Measurements from ENCODE around the gene ZNF669.

ZNF669 gene

DNA sequence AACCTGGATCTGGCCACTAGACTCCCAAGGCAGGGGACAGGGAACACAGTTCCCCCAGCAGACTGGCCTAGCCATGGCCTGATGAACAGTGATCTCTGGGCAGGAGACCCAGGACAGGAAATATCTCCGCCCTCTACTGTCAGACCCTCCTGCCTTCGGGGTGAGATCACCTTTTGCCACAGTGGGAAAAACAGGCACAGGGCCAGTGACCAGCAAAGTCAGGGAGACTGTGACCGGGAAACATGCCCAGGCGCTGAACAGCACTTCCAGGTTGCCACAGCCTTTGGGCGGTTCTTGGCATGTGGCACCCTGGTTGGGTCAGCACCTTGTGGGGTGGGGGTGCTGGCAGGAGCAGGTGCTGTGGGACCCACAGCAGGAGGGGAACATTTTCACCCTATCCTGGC is 8.9 kb upstream of the ZNF669 start:
- Histone ChIP-seq H3K27ac (no peak overlapping the region), H3K9me3 (ENCODE audit: low read depth, low read length) (no peaks in the 10 kb centered on the region), H3K9ac (ENCODE audit: insufficient read length) (no peak overlapping the region), H3K36me3 (ENCODE audit: insufficient read depth, low read length) (no peaks in the 10 kb centered on the region), H3K4me3 (no peak overlapping the region)
- no peak for TF ChIP-seq FOXP2 (optimal IDR thresholded peaks at IDR 0.05; ENCODE audit: control extremely low read depth, extremely low read length, insufficient read depth)
- DNase-seq (ENCODE audit: low read depth, low spot score) = no peak

GRCh38 chr1:247112479-247112781 is 8.3 kb upstream of the ZNF669 start:
- Histone ChIP-seq H3K9ac (ENCODE audit: insufficient read length) (no peak overlapping the region), H3K27ac (no peak overlapping the region), H3K4me3 (no peak overlapping the region)

DNA sequence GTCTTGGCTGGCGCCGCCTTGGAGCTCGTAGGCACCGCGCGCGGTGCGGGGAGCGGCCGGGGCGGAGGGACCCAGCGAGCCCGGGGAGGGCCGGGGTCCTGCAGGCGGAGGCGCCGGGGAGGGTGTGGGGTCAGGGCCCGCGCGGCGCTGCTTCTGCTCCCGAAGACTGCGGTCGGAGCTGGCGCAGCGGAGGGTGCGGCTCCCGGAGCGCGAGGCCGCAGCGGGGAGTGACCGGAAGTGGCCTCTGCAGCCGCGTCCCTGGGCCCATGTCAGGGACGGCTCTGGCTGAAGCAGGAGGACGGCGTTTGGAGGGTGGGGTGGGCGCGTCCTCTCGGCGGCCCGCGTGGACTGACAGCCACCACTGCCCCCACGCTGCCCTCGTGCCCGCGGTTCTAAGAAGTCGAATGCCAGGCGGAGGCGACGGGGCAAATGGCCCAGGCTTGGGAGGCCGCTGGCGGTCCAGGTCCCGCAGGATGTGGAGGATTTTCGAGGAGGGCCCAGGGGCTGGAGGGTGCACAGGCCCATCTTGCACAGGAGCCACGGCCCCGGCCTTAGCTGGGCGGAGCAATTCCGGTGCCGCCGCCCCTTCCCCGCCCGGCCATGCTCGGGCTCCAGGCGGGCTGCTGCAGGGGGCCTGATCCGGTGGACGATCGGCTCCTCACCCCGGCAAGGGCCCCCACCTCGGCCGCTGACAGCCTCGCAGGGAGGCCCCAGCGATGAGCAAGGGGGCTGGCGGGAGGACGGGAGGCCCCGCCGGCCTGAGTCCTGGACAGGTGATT is 7.7 kb upstream of the ZNF669 start:
- Histone ChIP-seq H3K4me3 (peak overlapping the region; percentile 58), H3K36me3 (ENCODE audit: insufficient read depth, low read length) (no peaks in the 10 kb centered on the region), H3K27ac (no peak overlapping the region), H3K9ac (ENCODE audit: insufficient read length) (no peak overlapping the region), H3K9me3 (ENCODE audit: low read depth, low read length) (no peaks in the 10 kb centered on the region)
- no peak for TF ChIP-seq POLR2AphosphoS5 (IDR thresholded peaks at IDR 0.05; ENCODE audit: borderline replicate concordance, low read depth, low read length)
- TF ChIP-seq FOXP2 (optimal IDR thresholded peaks at IDR 0.05; ENCODE audit: control extremely low read depth, extremely low read length, insufficient read depth) = no peak
- TF ChIP-seq EZH2 (IDR thresholded peaks at IDR 0.05) = no peak
- DNase-seq (ENCODE audit: low read depth, low spot score) = no peak

More at GRCh38 chr1:247112479-247112781, 8.3 kb upstream of the ZNF669 start:
- Histone ChIP-seq H3K36me3 (ENCODE audit: insufficient read depth, low read length) (no peaks in the 10 kb centered on the region), H3K9me3 (ENCODE audit: low read depth, low read length) (no peaks in the 10 kb centered on the region)
- TF ChIP-seq FOXP2 (optimal IDR thresholded peaks at IDR 0.05; ENCODE audit: control extremely low read depth, extremely low read length, insufficient read depth) (no peak), POLR2AphosphoS5 (IDR thresholded peaks at IDR 0.05; ENCODE audit: borderline replicate concordance, low read depth, low read length) (no peak), EZH2 (IDR thresholded peaks at IDR 0.05) (no peak)
- no peak for DNase-seq (ENCODE audit: low read depth, low spot score)

DNA sequence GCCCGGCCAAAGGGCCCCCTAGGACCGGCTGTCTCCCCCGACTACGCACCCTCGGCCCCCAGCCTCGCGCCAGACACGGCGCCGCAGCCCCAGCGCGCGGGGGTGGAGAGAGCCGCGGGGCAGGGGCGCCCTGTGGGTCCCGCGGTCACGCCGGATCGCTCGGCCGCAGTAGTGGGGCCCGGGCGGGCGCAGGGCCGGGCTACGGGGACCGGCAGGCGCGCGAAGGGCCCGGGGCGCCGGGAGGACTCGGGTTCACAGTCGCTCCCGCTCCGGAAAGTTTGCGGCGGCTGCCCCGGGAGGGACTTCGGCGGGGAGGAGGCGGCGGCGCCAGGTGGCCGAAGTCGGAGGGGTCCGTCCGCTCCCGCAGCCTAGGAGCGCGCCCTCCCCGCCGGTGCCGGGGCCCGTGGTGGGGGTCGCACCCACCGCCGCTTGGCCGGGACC is 7.1 kb upstream of the ZNF669 start:
- Histone ChIP-seq H3K9ac (ENCODE audit: insufficient read length) (no peak overlapping the region), H3K36me3 (ENCODE audit: insufficient read depth, low read length) (no peaks in the 10 kb centered on the region), H3K4me3 (peak overlapping the region; percentile 58), H3K9me3 (ENCODE audit: low read depth, low read length) (no peaks in the 10 kb centered on the region), H3K27ac (no peak overlapping the region)
- TF ChIP-seq FOXP2 (optimal IDR thresholded peaks at IDR 0.05; ENCODE audit: control extremely low read depth, extremely low read length, insufficient read depth) (no peak), EZH2 (IDR thresholded peaks at IDR 0.05) (no peak), POLR2AphosphoS5 (IDR thresholded peaks at IDR 0.05; ENCODE audit: borderline replicate concordance, low read depth, low read length) (no peak)
- DNase-seq (ENCODE audit: low read depth, low spot score) = no peak

GRCh38 chr1:247110627-247111258 is 6.6 kb upstream of the ZNF669 start:
- H3K27ac ChIP-seq = no peak overlapping the region
- no peak for DNase-seq (ENCODE audit: low read depth, low spot score)
- H3K36me3 ChIP-seq (ENCODE audit: insufficient read depth, low read length) = no peaks in the 10 kb centered on the region
- H3K9me3 ChIP-seq (ENCODE audit: low read depth, low read length) = no peaks in the 10 kb centered on the region
- peak overlapping the region; percentile 58; the same call in 1 of the 2 replicates for H3K4me3 ChIP-seq
- H3K9ac ChIP-seq (ENCODE audit: insufficient read length) = no peak overlapping the region
- TF ChIP-seq EZH2 (IDR thresholded peaks at IDR 0.05) = no peak

- no peak for TF ChIP-seq FOXP2 (optimal IDR thresholded peaks at IDR 0.05; ENCODE audit: control extremely low read depth, extremely low read length, insufficient read depth)
- TF ChIP-seq EZH2 (IDR thresholded peaks at IDR 0.05) = no peak
- no peak for TF ChIP-seq POLR2AphosphoS5 (IDR thresholded peaks at IDR 0.05; ENCODE audit: borderline replicate concordance, low read depth, low read length)
- H3K9me3 ChIP-seq (ENCODE audit: low read depth, low read length) = peaks cover 3% of the 10 kb centered on the region; the same call in 1 of the 2 replicates
- no peak overlapping the region for H3K9ac ChIP-seq (ENCODE audit: insufficient read length)
These were observed 3.5 kb upstream of the ZNF669 start for GRCh38 chr1:247107694-247108093.

GRCh38 chr1:247105966-247106365 is 1.8 kb upstream of the ZNF669 start:
- peaks cover 16% of the 10 kb centered on the region for H3K9me3 ChIP-seq (ENCODE audit: low read depth, low read length)
- TF ChIP-seq FOXP2 (optimal IDR thresholded peaks at IDR 0.05; ENCODE audit: control extremely low read depth, extremely low read length, insufficient read depth) = no peak
- TF ChIP-seq EZH2 (IDR thresholded peaks at IDR 0.05) = no peak
- TF ChIP-seq POLR2AphosphoS5 (IDR thresholded peaks at IDR 0.05; ENCODE audit: borderline replicate concordance, low read depth, low read length) = no peak
- H3K36me3 ChIP-seq (ENCODE audit: insufficient read depth, low read length) = peaks cover 21% of the 10 kb centered on the region

More at GRCh38 chr1:247107694-247108093, 3.5 kb upstream of the ZNF669 start:
- H3K36me3 ChIP-seq (ENCODE audit: insufficient read depth, low read length) = peaks cover 5% of the 10 kb centered on the region; the same call in 1 of the 2 replicates
- H3K4me3 ChIP-seq = no peak overlapping the region
- H3K27ac ChIP-seq = no peak overlapping the region
- DNase-seq (ENCODE audit: low read depth, low spot score) = no peak

GRCh38 chr1:247104965-247105364 is 809 bp upstream of the ZNF669 start:
- Histone ChIP-seq H3K4me3 (peak overlapping the region; percentile 84; the same call in 1 of the 2 replicates), H3K9ac (ENCODE audit: insufficient read length) (no peak overlapping the region), H3K27ac (no peak overlapping the region), H3K9me3 (ENCODE audit: low read depth, low read length) (peaks cover 24% of the 10 kb centered on the region), H3K36me3 (ENCODE audit: insufficient read depth, low read length) (peaks cover 31% of the 10 kb centered on the region)
- DNase-seq (ENCODE audit: low read depth, low spot score) = no peak
- TF ChIP-seq EZH2 (IDR thresholded peaks at IDR 0.05) (no peak), FOXP2 (optimal IDR thresholded peaks at IDR 0.05; ENCODE audit: control extremely low read depth, extremely low read length, insufficient read depth) (no peak), POLR2AphosphoS5 (IDR thresholded peaks at IDR 0.05; ENCODE audit: borderline replicate concordance, low read depth, low read length) (no peak)

More at GRCh38 chr1:247105966-247106365, 1.8 kb upstream of the ZNF669 start:
- Histone ChIP-seq H3K4me3 (no peak overlapping the region), H3K9ac (ENCODE audit: insufficient read length) (no peak overlapping the region), H3K27ac (no peak overlapping the region)
- DNase-seq (ENCODE audit: low read depth, low spot score) = no peak
